Measurements from ENCODE around the gene PCK2.

PCK2 gene

DNA sequence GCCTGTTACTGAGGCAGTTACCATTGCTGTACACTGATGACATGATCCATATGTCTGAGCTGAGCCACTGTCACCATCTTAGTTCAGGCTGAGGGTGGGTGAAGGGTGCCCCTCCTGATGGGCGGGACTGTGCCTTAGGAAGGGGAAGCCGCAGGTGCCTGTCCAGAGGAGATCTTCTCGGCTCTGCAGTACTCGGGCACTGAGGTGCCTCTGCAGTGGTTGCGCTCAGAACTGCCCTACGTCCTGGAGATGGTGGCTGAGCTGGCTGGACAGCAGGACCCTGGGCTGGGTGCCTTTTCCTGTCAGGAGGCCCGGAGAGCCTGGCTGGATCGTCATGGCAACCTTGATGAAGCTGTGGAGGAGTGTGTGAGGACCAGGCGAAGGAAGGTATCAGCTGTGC lies 56.9 kb downstream of the PCK2 start:
- TF ChIP-seq, protein P1, sequence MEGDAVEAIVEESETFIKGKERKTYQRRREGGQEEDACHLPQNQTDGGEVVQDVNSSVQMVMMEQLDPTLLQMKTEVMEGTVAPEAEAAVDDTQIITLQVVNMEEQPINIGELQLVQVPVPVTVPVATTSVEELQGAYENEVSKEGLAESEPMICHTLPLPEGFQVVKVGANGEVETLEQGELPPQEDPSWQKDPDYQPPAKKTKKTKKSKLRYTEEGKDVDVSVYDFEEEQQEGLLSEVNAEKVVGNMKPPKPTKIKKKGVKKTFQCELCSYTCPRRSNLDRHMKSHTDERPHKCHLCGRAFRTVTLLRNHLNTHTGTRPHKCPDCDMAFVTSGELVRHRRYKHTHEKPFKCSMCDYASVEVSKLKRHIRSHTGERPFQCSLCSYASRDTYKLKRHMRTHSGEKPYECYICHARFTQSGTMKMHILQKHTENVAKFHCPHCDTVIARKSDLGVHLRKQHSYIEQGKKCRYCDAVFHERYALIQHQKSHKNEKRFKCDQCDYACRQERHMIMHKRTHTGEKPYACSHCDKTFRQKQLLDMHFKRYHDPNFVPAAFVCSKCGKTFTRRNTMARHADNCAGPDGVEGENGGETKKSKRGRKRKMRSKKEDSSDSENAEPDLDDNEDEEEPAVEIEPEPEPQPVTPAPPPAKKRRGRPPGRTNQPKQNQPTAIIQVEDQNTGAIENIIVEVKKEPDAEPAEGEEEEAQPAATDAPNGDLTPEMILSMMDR (IDR thresholded peaks at IDR 0.05; ENCODE audit: extremely low read depth, missing control alignments) = no peak

DNA sequence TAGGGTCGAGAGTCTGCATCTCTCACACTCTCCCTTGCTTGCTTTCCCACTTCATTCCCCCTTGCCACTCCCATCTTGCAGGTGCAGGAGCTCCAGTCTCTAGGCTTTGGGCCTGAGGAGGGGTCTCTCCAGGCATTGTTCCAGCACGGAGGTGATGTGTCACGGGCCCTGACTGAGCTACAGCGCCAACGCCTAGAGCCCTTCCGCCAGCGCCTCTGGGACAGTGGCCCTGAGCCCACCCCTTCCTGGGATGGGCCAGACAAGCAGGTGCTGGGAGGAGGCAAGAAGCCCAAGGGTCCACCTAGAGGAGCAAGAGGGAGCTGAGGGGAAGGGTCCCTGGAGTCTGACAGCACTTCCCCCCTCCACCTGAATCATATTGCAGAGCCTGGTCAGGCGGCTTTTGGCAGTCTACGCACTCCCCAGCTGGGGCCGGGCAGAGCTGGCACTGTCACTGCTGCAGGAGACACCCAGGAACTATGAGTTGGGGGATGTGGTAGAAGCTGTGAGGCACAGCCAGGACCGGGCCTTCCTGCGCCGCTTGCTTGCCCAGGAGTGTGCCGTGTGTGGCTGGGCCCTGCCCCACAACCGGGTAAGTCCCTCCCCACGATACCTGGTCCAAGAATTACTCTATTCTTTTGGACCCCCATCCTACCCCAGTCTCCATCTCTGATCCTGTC lies 57.4 kb downstream of the PCK2 start:
- TF ChIP-seq, protein P1 (IDR thresholded peaks at IDR 0.05; ENCODE audit: extremely low read depth, missing control alignments) = no peak
- no peak for DNase-seq (ENCODE audit: low spot score)

More for the DNA sequence above, 56.9 kb downstream of the PCK2 start:
- DNase-seq (ENCODE audit: low spot score) = no peak

Data from GM20000 (cell line).